ENCODE data around the gene DNAH17. TPM values are rescaled to one million over a fixed set of nuclear protein-coding genes. Genes with fewer than 3 reads are reported as not detected.

The DNAH17 gene, protein sequence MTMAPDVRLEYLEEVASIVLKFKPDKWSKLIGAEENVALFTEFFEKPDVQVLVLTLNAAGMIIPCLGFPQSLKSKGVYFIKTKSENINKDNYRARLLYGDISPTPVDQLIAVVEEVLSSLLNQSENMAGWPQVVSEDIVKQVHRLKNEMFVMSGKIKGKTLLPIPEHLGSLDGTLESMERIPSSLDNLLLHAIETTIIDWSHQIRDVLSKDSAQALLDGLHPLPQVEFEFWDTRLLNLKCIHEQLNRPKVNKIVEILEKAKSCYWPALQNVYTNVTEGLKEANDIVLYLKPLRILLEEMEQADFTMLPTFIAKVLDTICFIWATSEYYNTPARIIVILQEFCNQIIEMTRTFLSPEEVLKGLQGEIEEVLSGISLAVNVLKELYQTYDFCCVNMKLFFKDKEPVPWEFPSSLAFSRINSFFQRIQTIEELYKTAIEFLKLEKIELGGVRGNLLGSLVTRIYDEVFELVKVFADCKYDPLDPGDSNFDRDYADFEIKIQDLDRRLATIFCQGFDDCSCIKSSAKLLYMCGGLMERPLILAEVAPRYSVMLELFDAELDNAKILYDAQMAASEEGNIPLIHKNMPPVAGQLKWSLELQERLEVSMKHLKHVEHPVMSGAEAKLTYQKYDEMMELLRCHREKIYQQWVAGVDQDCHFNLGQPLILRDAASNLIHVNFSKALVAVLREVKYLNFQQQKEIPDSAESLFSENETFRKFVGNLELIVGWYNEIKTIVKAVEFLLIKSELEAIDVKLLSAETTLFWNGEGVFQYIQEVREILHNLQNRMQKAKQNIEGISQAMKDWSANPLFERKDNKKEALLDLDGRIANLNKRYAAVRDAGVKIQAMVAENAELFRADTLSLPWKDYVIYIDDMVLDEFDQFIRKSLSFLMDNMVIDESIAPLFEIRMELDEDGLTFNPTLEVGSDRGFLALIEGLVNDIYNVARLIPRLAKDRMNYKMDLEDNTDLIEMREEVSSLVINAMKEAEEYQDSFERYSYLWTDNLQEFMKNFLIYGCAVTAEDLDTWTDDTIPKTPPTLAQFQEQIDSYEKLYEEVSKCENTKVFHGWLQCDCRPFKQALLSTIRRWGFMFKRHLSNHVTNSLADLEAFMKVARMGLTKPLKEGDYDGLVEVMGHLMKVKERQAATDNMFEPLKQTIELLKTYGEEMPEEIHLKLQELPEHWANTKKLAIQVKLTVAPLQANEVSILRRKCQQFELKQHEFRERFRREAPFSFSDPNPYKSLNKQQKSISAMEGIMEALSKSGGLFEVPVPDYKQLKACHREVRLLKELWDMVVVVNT (N-terminal part only)
- polyA plus RNA-seq (2013, experiment 1 of 2): 0.06 TPM
- 0.01 TPM for polyA plus RNA-seq (2013, experiment 2 of 2)

GRCh38 chr17:78577296-78577695 is at the start of gene DNAH17:
Gene DNAH17 (minus strand): TSS chr17:78577396. CDS start chr17:78575057, 2,339 bp downstream.
- H4K91ac ChIP-seq (ENCODE audit: low read length): no peak within 1 kb of the TSS
- no peak within 1 kb of the TSS for H2BK120ac ChIP-seq (ENCODE audit: low read depth, low read length)
- no peak within 1 kb of the TSS for H4K8ac ChIP-seq (ENCODE audit: low read length)
- H3K9me3 ChIP-seq (ENCODE audit: control insufficient read depth, low read length): no peaks in the 10 kb centered on the region
- no peak within 1 kb of the TSS for H3K4ac ChIP-seq (ENCODE audit: low read depth in 1 of 2, low read length in 2 of 2)
- H3K23ac ChIP-seq (ENCODE audit: low read length in 2 of 2): peak within 1 kb of the TSS in 1 of 2 experiments; percentile 9
- H3K18ac ChIP-seq (ENCODE audit: low read depth in 1 of 2, low read length in 2 of 2): no peak within 1 kb of the TSS
- H3K27me3 ChIP-seq (ENCODE audit: control insufficient read depth in 1 of 2, insufficient read depth in 1 of 2, low read length in 2 of 2): peaks cover 0 to 29% of the 10 kb centered on the region in 2 experiments
- DNase-seq: no peak
- H3K4me2 ChIP-seq (ENCODE audit: low read length, poor library complexity, severe bottlenecking): no peak within 1 kb of the TSS
- H3K14ac ChIP-seq (ENCODE audit: low read length in 2 of 2): no peak within 1 kb of the TSS
- H2BK15ac ChIP-seq (ENCODE audit: low read depth, poor library complexity, severe bottlenecking): no peak within 1 kb of the TSS
- H2BK12ac ChIP-seq (ENCODE audit: low read length in 2 of 2): no peak within 1 kb of the TSS
- H2AK5ac ChIP-seq (ENCODE audit: low read length, severe bottlenecking): no peak within 1 kb of the TSS
- H3K79me1 ChIP-seq (replicated peaks; ENCODE audit: low read length, poor library complexity, severe bottlenecking): no peaks in the 10 kb centered on the region
- H3K4me1 ChIP-seq (ENCODE audit: control insufficient read depth, insufficient read depth, low read depth, low read length): no peaks in the 10 kb centered on the region
- 88% methylated on average over 7 of the region's 9 CpGs for WGBS
- H3K9ac ChIP-seq (ENCODE audit: low read length): no peak within 1 kb of the TSS
- no peak within 1 kb of the TSS for H3K4me3 ChIP-seq (ENCODE audit: insufficient read depth in 1 of 2, low read depth in 1 of 2, low read length in 2 of 2)
- H2AFZ ChIP-seq (ENCODE audit: low read depth, low read length): no peak within 1 kb of the TSS
- H2BK5ac ChIP-seq (ENCODE audit: low read depth, low read length, poor library complexity, severe bottlenecking): no peak within 1 kb of the TSS
- no peaks in the 10 kb centered on the region for H3K36me3 ChIP-seq (ENCODE audit: control insufficient read depth in 1 of 2, insufficient read depth in 2 of 2, low read depth in 1 of 2, low read length in 2 of 2)
- H3K27ac ChIP-seq (ENCODE audit: low read length, poor library complexity, severe bottlenecking): no peak within 1 kb of the TSS

- H4K8ac ChIP-seq (ENCODE audit: low read length): no peak overlapping the region
- WGBS: 88% methylated on average over 10 of the region's 14 CpGs
- H3K36me3 ChIP-seq (ENCODE audit: control insufficient read depth in 1 of 2, insufficient read depth in 2 of 2, low read depth in 1 of 2, low read length in 2 of 2): no peaks in the 10 kb centered on the region
- no peak overlapping the region for H2BK5ac ChIP-seq (ENCODE audit: low read depth, low read length, poor library complexity, severe bottlenecking)
- peaks cover 10% of the 10 kb centered on the region for H3K9me3 ChIP-seq (ENCODE audit: control insufficient read depth, low read length)
- H2AK5ac ChIP-seq (ENCODE audit: low read length, severe bottlenecking): no peak overlapping the region
- no peak overlapping the region for H3K4ac ChIP-seq (ENCODE audit: low read depth in 1 of 2, low read length in 2 of 2)
- no peak overlapping the region for H4K91ac ChIP-seq (ENCODE audit: low read length)
- peaks cover 5% of the 10 kb centered on the region for H3K4me1 ChIP-seq (ENCODE audit: control insufficient read depth, insufficient read depth, low read depth, low read length)
- H2BK120ac ChIP-seq (ENCODE audit: low read depth, low read length): no peak overlapping the region
- H3K4me2 ChIP-seq (ENCODE audit: low read length, poor library complexity, severe bottlenecking): no peak overlapping the region
- H3K79me1 ChIP-seq (replicated peaks; ENCODE audit: low read length, poor library complexity, severe bottlenecking): no peaks in the 10 kb centered on the region
- no peak overlapping the region for H2AFZ ChIP-seq (ENCODE audit: low read depth, low read length)
- no peak for DNase-seq
- no peak overlapping the region for H2BK12ac ChIP-seq (ENCODE audit: low read length in 2 of 2)
- no peak overlapping the region for H3K23ac ChIP-seq (ENCODE audit: low read length in 2 of 2)
- no peak overlapping the region for H3K4me3 ChIP-seq (ENCODE audit: insufficient read depth in 1 of 2, low read depth in 1 of 2, low read length in 2 of 2)
- peaks cover 0 to 5% of the 10 kb centered on the region in 2 experiments for H3K27me3 ChIP-seq (ENCODE audit: control insufficient read depth in 1 of 2, insufficient read depth in 1 of 2, low read length in 2 of 2)
- H3K9ac ChIP-seq (ENCODE audit: low read length): no peak overlapping the region
- H3K18ac ChIP-seq (ENCODE audit: low read depth in 1 of 2, low read length in 2 of 2): no peak overlapping the region
- peak overlapping the region; percentile 44 for H2BK15ac ChIP-seq (ENCODE audit: low read depth, poor library complexity, severe bottlenecking)
- H3K27ac ChIP-seq (ENCODE audit: low read length, poor library complexity, severe bottlenecking): no peak overlapping the region
- H3K14ac ChIP-seq (ENCODE audit: low read length in 2 of 2): no peak overlapping the region
Observed at GRCh38 chr17:78624324-78625151, 47.3 kb upstream of the DNAH17 start.

DNA sequence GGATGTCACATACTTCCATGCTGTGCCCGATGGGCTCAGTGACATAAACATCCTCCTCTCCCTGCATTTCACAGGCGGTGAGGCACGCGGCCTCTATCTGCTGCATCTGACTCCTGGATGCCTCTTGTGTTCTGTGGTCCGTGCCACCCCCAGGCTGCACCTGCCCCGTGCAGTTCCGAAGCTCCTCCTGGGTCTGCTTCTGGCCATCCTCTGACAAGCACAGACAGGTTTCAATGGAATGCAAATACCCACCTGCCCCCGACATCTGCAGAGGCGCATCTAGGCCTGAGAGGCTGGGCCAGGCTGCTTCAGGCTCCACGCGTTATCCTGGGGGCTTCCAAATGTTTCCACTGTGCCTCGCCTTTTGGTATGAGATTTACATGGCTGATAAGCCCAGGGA is 46.3 kb upstream of the DNAH17 start:
- H3K4me3 ChIP-seq (ENCODE audit: insufficient read depth in 1 of 2, low read depth in 1 of 2, low read length in 2 of 2): no peak overlapping the region
- no peak for DNase-seq
- H3K18ac ChIP-seq (ENCODE audit: low read depth in 1 of 2, low read length in 2 of 2): no peak overlapping the region
- H3K23ac ChIP-seq (ENCODE audit: low read length in 2 of 2): no peak overlapping the region
- H3K27me3 ChIP-seq (ENCODE audit: control insufficient read depth in 1 of 2, insufficient read depth in 1 of 2, low read length in 2 of 2): peaks cover 0 to 4% of the 10 kb centered on the region in 2 experiments
- peaks cover 12% of the 10 kb centered on the region for H3K9me3 ChIP-seq (ENCODE audit: control insufficient read depth, low read length)
- no peak overlapping the region for H3K4me2 ChIP-seq (ENCODE audit: low read length, poor library complexity, severe bottlenecking)
- H2BK15ac ChIP-seq (ENCODE audit: low read depth, poor library complexity, severe bottlenecking): no peak overlapping the region
- H3K4ac ChIP-seq (ENCODE audit: low read depth in 1 of 2, low read length in 2 of 2): no peak overlapping the region
- peaks cover under 1% of the 10 kb centered on the region for H3K4me1 ChIP-seq (ENCODE audit: control insufficient read depth, insufficient read depth, low read depth, low read length)
- no peak overlapping the region for H2AK5ac ChIP-seq (ENCODE audit: low read length, severe bottlenecking)
- no peak overlapping the region for H2AFZ ChIP-seq (ENCODE audit: low read depth, low read length)
- H3K36me3 ChIP-seq (ENCODE audit: control insufficient read depth in 1 of 2, insufficient read depth in 2 of 2, low read depth in 1 of 2, low read length in 2 of 2): no peaks in the 10 kb centered on the region
- no peak overlapping the region for H3K27ac ChIP-seq (ENCODE audit: low read length, poor library complexity, severe bottlenecking)
- no peak overlapping the region for H4K8ac ChIP-seq (ENCODE audit: low read length)
- H2BK5ac ChIP-seq (ENCODE audit: low read depth, low read length, poor library complexity, severe bottlenecking): no peak overlapping the region
- H3K14ac ChIP-seq (ENCODE audit: low read length in 2 of 2): no peak overlapping the region
- no peak overlapping the region for H2BK12ac ChIP-seq (ENCODE audit: low read length in 2 of 2)
- H3K79me1 ChIP-seq (replicated peaks; ENCODE audit: low read length, poor library complexity, severe bottlenecking): no peaks in the 10 kb centered on the region
- H2BK120ac ChIP-seq (ENCODE audit: low read depth, low read length): no peak overlapping the region
- no peak overlapping the region for H3K9ac ChIP-seq (ENCODE audit: low read length)
- WGBS: 91% methylated on average over 12 of the region's 12 CpGs
- no peak overlapping the region for H4K91ac ChIP-seq (ENCODE audit: low read length)
